Measurements from ENCODE around the gene REC114.
"Not testable (repeated sequence)": the region's sequence is repeated elsewhere in the genome, so short reads cannot be mapped to it uniquely, and the experiment has no call there.

The REC114 gene

DNA sequence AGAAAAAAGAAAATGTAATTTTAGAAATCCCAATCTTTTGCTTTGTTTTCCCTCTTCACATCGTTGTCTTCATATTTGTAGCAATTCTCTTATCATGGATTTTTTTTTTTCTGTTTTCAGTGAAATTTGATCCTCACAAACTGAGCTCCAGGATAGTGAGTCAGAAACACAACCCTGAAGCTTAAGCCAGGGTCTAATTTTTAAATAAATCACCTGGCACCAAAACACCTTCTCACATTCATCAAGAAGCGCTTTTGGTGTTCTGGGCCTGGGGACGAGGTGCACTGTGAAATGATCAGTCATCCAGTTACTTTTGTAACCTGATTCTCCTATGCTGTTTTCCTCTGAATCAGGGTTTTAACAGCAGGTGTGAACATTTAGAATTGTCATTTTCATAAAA, 87.7 kb downstream of the REC114 start:
- DNase-seq (ENCODE audit: low spot score) = no peak

DNA sequence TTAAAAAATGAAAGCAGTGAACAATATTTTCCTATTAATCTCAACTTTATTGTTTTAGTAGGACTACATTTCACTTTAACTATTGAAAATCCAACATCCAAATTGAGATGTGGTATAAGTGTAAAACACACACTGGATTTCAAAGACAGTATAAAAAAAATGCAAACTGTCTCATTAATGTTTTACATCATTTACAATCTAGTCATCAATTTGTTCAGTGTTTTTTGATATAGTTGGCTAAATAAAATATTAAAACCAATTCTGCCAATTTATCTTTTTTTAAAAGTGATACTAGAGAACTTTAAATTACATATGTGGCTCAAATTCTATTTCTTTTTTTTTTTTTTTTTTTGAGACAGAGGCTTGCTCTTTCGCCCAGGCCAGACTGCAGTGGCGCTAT, 95.2 kb downstream of the REC114 start:
- no peak for DNase-seq (ENCODE audit: low spot score)

DNA sequence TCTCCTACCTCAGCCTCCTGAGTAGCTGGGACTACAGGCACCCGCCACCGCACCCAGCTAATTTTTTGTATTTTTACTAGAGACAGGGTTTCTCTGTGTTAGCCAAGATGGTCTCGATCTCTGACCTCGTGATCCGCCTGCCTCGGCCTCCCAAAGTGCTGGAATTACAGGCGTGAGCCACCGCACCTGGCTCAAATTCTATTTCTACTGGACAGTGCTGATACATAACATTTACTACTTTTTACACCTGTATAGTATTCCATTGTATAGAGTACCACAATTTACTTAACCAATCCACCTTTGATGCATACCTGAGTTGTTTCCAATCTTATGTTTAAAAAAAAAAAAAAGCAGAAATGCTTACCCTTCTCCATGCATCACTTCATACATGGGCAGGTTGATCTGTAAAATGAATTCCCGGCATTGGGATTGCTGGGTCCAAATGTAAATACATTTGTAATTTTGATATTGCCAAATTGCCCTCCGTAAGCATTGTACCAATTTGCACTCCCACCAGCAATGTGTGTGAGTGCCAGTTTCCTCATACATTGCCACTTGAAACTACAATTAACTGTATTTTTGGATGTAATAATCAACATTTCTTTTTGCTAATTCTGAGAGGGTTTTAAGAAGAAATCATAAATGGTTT, 95.7 kb downstream of the REC114 start:
- DNase-seq (ENCODE audit: low spot score) = no peak

DNA sequence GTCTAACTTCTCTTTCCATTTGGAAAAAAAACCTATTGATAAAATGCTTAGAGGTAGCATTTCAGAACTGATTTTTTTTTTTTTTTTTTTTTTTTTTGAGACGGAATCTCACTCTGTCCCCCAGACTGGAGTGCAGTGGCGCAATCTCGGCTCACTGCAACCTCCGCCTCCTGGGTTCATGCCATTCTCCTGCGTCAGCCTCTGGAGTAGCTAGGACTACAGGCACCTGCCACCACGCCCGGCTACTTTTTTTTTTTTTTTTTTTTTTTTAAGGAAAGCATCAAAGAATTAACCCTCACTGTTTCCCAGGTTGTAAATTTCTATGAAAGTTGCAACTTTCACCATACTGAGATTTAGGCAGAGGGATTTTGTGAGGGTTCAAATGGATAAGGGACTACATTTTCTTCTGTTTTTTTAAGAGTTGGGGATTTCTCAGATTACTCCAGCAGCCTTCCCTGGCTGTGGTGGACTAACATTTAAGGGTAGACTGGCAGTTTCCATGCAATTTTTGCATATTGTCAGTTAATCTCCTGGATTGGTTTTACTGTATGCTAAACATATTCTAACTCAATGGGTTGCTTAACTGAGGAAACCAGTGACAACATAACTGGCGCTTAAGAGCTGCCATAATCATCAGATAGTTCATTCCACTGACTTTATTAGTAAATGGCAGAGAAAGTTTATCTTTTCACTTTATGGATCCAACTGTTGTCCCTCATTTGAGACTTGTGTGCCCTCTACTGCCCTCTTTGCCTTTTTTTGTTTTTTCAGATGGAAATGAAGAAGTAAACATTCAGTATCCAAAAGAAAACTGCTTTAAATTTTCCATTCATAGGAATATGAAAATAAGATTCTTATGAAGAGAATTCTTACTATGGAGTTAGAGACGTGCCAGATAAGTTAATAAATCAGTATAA, 96.5 kb downstream of the REC114 start:
- no peak for DNase-seq (ENCODE audit: low spot score)

DNA sequence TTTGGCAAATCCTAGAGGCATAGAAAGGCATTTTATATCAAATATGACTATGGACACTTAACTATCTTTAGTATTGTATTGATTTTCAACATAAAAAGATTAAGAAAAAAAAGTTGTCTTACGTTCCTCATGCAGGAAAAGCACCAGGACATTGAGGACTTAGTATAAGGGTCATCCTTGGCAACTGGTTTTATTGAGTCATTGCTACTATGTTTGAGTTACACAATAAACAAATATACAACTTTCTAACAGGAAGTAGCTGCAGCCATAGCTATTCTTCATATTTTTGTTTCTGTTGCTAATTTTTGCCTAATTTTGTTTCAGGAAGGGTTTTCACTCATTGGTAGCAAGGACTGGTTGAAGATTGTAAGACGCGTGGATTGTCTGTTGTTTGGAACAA, 97.2 kb downstream of the REC114 start:
- DNase-seq (ENCODE audit: low spot score) = no peak

DNA sequence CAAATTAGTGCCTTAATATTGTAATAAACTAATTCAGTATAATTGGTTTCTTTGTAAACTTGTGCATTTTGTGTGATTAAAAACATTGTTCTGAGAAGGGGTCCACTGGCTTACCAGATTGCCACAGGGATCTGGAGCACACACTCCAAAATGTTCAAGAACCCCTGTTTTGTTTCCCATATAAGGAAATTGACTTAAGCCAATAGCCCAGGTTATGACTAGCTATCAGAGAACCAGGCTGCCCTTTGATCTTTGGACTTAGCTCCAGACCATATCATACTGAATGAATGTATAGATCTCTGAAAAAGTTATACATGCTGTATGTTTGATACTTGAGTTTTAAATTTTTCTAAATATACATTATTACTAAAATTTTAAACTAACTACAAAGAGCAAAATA, 98.5 kb downstream of the REC114 start:
- no peak for DNase-seq (ENCODE audit: low spot score)

DNA sequence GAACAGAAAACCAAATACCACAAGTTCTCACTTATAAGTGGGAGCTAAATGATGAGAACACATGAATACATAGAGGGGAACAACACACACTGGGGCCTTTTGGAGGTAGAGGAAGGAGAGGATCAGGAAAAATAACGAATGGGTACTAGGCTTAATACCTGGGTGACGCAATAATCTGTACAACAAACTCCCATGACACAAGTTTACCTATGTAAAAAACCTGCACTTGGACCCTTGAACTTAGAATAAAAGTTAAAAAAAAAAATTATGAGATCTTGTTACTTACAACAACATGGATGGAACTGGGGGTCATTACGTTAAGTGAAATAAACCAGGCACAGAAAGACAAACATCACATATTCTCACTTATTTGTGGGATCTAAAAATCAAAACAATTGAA, 106.0 kb downstream of the REC114 start:
- not testable (repeated sequence) for DNase-seq (ENCODE audit: low spot score)

DNA sequence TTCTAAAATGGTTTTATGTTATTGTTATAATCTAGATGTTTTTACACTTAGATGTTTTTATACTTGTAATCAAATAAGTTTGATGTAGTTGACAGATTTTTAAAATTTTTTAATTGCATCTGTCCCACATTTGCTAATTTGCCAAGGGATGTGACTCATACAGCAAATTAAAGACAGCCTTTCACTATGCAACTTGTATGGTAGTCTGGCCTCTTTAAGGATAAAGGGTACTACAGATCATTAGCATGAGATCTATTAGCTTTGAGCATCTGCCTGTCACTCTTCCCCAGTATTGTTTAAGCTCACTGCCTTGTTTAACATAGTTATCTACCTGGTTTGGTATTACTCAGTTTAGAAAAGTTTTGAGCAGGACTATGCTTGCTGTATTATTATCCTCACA, 107.2 kb downstream of the REC114 start:
- DNase-seq (ENCODE audit: low spot score) = no peak

DNA sequence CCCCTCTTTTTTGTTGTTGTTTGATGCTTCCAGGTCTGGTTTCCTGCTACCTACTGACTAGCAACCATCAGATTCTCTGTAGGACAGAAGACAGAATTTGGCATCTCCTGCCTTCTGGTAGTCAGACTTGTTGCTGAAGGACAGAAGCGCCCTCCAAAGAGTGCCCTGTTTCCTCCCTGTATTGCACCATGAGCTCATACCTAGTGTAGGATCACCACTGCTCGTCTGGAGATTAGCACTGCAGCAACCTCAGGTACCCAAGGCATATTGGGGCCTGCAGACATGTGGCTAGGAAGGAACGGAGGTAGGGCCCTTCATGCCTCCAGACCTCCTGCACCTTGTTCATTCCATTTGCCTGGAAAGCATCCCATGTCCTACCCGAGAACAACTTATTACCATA, 112.1 kb downstream of the REC114 start:
- no peak for DNase-seq (ENCODE audit: low spot score)

DNA sequence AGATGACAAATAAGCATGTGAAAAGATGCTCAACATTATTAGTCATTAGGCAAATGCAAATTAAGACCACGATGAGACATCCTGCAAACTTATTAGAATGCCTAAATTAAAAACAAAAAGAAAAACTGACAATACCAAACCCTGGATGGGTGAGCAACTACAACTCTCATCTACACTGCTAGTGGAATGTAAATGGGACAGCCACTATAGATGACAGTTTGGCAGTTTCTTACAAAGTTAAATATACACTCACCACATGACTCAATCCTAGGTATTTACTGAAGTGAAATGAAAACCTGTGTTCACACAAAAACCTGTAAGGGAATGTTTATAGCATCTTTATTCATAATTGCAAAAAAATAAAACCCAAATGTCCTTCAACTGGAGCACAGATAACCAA, 115.6 kb downstream of the REC114 start:
- no peak for DNase-seq (ENCODE audit: low spot score)

DNA sequence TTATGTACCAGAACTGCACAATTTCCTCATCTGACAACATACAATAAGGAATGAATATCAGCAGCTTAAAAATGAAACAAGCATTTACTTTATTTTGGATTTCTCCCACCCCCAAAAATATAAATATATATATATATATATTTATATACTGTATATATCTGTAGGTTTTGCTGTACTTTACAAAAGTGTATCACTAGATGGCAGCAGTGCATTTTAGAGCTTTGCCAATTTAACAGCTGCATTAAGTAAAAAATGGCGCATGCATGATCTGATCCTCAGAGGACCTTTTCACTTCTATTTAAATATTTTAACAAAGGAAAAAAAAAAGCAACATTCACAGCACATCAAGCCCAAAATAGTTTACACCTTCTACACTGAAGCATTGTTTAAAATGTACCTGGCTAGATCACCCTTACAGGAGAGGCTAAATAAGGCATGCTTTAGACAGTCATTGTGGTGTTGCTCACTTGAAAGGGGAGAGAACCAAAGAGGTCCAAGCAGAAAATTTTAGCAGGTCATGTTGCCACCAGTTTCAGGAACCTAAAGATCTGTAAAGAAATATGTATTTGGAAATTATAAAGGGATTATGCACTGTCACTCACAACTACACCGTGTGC, 117.6 kb downstream of the REC114 start:
- peak; percentile 82 for DNase-seq (ENCODE audit: low spot score)

DNA sequence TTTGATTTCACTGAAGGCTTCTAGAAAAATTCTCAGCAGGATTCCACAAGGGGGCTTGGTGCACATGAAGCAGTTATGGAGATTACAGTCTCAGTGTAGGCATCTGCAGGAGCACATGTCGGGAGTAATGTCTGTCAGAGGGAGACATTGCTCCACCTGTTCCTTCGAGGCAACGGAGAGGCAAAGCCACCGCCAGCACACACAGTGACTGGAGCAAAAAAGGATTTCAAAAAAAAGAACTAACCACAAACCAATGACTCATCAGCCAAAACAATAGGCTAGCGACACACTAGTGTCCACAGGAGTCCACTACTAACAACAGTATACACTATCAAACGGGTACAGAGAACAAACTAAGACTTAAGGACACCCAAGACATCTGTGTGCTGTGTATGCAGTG, 121.3 kb downstream of the REC114 start:
- peak; percentile 32 for DNase-seq (ENCODE audit: low spot score)

DNA sequence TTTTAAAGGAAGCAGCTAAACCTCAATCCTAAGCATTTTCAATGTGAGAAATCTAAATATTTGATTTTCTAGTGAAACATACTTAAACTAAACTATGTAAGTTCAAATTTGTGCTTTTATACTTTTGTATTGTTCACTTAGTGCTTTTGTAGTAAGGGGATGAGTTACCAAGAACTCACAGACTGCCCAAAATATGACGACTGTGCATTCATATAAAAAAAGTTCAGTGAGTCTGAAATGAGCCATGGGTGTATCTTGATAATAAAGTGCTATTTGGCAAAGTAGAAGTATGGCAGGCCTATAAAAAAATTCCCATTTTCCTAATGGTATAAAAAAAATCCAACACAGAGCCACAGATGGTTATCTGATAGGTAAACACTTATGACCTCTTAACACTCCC, 124.1 kb downstream of the REC114 start:
- no peak for DNase-seq (ENCODE audit: low spot score)

DNA sequence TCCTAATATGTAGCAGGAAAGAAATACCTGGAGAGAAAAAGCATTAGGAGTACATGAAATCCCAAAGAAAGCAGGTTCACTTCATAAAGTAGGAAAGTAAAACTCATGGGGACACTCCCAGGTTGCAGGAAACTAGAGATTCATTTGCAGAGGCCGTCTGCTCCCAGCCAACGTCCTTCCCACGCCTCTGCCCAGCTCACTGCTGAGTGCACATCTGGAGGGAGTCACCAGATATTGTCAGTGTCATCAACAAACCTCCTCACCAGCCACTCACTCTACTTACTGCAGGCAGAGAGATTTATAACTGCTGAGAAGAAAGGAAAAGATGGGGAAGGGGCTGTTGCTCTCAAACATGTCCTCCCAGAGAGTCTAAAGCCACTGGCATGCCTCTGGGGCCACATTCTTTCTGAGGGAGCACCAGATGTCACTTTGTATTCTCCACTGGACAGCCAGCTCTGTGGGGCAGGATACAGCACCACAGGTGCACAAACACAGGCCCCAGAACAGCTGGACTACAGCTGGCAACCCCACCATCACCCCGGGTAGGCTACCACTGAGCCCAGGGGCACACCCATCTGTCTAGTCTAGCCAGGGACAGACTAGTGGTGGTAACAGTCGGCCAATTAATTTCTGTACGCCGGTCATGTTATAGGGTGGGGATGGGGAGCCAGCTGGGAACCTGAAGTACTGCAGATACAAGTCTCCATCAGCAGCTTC, 125.8 kb downstream of the REC114 start:
- no peak for DNase-seq (ENCODE audit: low spot score)

DNA sequence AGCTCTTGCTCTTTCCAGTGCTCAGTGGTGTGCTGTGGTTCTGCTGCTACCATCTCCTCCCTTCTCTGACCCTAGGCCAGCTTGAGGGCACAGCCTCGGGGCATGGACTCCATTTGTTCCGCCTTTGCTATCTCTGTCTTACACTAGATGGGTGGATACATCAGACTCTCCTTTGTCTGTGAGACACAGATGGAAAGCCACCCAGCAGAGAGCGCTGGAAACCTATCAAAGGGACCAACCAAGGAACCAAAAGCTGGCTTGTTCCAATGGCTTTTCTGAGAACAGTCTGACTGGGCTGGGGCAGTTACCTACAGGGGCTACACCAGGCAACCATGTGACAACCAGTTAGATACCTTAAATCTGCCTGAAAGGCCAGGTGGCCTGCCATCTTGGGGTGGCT, 126.4 kb downstream of the REC114 start:
- no peak for DNase-seq (ENCODE audit: low spot score)

DNA sequence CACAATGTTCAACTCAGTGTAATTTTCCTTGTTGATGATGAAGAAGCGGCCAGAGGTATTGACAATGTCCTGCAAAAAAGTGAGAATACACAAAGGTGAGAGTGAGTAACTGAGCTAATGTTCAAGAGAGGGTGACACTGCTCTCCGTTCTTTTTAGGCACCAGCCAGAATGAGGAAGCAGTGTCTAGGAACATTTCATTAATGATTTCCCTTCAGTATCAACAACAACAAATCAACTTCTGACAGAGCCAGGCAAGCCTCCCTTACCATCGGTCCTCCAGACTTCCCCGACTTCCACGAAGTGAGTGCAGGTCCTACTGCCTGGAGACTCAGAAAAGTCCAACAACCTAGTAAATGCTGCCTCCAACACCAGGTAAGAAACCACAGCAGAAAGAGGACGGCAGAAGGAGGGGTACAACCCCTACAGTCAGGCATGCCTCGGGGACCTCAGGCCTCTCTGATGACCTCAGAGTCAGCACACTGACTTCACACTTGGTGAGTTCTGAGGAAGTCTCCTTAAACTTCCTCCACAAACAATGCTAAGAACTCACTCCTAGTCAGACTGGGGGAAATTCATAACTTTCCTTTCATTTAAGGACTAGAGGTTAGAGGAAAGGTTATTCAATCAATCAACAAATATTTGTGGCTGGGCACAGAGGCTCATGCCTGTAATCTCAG, 127.5 kb downstream of the REC114 start:
- DNase-seq (ENCODE audit: low spot score) = no peak

DNA sequence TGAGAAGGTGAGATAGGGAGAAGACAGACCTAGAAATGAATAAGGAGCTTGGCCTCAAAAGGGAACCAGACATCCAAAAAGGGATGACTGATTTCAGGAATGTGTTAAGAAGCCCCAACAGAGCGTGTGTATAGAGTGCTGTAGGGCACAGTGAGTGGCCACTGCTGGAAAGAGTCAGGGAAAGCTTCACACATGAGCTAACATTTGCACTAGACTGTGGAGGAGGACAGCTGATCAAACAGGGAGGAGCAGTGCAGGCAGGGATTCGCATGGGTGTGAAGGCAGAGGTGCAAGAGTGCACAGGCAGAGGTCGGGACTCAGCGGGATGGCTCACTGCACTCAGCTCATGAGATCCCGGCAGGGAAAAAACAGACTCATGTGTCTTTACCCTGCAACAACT, 128.4 kb downstream of the REC114 start:
- DNase-seq (ENCODE audit: low spot score) = no peak

DNA sequence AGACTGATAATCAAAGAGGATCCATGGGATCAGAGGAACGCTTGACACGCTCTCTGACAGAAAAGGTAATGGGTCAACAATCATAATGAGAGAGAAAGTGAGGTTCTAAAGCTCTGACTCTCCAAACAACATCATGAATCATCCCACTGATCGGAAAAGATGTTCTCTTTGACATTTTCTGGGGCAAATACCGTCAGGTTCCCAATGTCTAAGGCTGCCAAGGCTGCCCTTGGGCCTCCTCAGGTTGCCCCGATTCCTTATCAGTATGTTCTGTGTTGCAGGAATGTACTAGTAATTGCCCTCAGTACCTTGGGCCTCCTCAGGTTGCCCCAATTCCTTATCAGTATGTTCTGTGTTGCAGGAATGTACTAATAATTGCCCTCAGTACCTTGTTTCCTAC, 129.3 kb downstream of the REC114 start:
- DNase-seq (ENCODE audit: low spot score) = no peak

DNA sequence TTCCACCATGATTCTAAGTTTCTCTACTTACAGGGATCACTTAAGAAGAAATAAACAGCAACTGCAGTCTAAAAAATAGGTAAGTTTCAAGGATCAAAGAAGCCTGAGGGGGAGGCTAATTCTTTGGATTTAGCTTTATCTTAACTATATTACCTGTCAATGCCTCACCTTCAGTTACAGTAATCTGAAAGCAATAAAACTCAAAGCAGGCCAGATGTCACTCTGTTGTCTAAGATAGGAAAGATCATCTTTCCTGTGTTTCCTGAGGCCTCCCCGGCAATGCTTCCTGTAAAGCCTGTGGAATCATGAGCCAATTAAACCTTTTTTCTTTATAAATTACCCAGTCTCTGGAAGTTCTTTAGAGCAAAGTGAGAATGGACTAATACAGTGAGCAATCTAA, 130.1 kb downstream of the REC114 start:
- no peak for DNase-seq (ENCODE audit: low spot score)

DNA sequence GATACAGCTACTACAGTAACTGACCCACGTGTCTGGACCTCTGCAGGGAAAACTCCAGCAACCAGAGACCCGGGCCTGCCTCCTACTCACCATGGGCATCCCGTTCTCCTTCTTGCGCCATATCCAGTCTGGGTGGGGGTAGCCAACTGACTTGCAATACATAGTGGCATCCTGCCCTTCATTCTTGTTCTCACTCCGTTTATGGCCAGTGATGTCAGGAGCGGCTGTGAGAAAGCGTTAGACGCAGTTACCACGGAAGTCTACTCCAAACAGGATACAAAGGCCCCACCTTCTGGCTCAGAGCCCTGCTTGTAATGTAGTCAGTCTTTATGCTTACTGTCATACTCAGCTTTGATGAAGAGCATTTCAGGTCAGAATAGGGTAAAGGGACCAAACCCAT, 130.6 kb downstream of the REC114 start:
- DNase-seq (ENCODE audit: low spot score) = no peak

DNA sequence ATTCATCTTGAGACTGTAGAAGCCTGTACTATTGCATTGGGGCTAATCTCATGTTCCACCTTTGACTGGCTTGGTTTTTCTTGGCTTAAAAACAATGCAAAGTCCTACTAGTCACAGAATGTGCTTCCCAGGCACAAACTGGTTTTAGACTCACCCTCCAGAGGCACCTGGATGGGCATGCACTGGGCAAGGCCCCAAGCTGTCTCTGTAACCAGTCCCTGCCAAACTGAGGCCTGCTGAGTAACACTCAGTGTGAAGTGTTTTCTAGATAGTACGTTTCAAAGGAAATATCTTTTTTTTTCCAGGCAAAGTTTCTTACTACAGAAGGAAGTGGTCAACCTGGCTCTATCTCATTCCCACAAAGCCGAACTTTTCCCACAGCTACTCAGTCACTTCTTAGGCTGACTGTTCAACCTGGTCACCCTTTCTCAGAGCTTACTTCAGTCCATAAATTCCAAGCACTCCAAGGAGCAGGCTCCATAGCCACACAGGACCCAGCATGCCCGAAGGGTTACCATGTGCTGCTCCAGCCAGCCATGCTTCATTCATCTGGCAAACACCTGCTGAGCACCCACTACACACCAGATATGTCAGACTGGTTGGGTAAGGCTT, 132.8 kb downstream of the REC114 start:
- no peak for DNase-seq (ENCODE audit: low spot score)

DNA sequence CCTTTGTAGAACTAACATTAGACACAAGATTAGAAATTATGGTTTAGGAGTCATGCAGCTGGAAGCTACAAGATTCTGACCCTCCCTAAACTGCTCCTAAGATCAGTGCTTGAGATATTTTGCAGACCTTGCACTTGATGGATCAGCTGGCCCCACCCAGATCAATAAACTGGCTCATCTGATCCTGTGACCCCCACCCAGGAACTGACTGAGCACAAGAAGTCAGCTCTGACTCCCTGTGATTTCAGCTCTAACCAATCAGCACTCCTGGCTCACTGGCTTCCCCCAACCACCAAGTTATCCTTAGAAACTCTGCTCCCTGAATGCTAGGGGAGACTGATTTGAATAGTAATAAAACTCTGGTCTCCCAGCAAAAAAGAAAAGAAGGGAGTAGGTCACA, 134.6 kb downstream of the REC114 start:
- DNase-seq (ENCODE audit: low spot score) = not testable (repeated sequence)
